Measurements from ENCODE around the gene DCDC1.

Gene DCDC1

GRCh38 chr11:31237819-31238760, 131.4 kb downstream of the DCDC1 start:
- in situ Hi-C loops (cut with MboI; ENCODE audit: low sequenced_read_pairs), result no loop called here

- in situ Hi-C loops (cut with MboI; ENCODE audit: low sequenced_read_pairs), result no loop called here
These were observed 133.4 kb downstream of the DCDC1 start for GRCh38 chr11:31236143-31236542.

- in situ Hi-C loops (cut with MboI; ENCODE audit: low sequenced_read_pairs), result no loop called here
These were observed 136.1 kb downstream of the DCDC1 start for GRCh38 chr11:31233425-31233824.

- in situ Hi-C loops (cut with MboI; ENCODE audit: low sequenced_read_pairs), result no loop called here
These were observed 137.9 kb downstream of the DCDC1 start for GRCh38 chr11:31231601-31232000.

- in situ Hi-C loops (cut with MboI; ENCODE audit: low sequenced_read_pairs), result no loop called here
These were observed 150.7 kb downstream of the DCDC1 start for GRCh38 chr11:31218847-31219246.

- in situ Hi-C loops (cut with MboI; ENCODE audit: low sequenced_read_pairs), result no loop called here
These were observed 155.2 kb downstream of the DCDC1 start for GRCh38 chr11:31214372-31214771.

- in situ Hi-C loops (cut with MboI; ENCODE audit: low sequenced_read_pairs), result no loop called here
These were observed 170.2 kb downstream of the DCDC1 start for GRCh38 chr11:31199378-31199777.

- in situ Hi-C loops (cut with MboI; ENCODE audit: low sequenced_read_pairs), result no loop called here
These were observed 195.4 kb downstream of the DCDC1 start for GRCh38 chr11:31173926-31174680.

GRCh38 chr11:31160504-31161422, 208.8 kb downstream of the DCDC1 start:
- in situ Hi-C loops (cut with MboI; ENCODE audit: low sequenced_read_pairs), result no loop called here

GRCh38 chr11:31150841-31151240, 218.7 kb downstream of the DCDC1 start:
- in situ Hi-C loops (cut with MboI; ENCODE audit: low sequenced_read_pairs), result no loop called here

- in situ Hi-C loops (cut with MboI; ENCODE audit: low sequenced_read_pairs), result no loop called here
These were observed 219.5 kb downstream of the DCDC1 start for GRCh38 chr11:31150011-31150410.

GRCh38 chr11:31141789-31142188, 227.8 kb downstream of the DCDC1 start:
- in situ Hi-C loops (cut with MboI; ENCODE audit: low sequenced_read_pairs), result no loop called here

- in situ Hi-C loops (cut with MboI; ENCODE audit: low sequenced_read_pairs), result no loop called here
These were observed 230.1 kb downstream of the DCDC1 start for GRCh38 chr11:31139479-31139878.

- in situ Hi-C loops (cut with MboI; ENCODE audit: low sequenced_read_pairs), result no loop called here
These were observed 236.8 kb downstream of the DCDC1 start for GRCh38 chr11:31132531-31133421.

- in situ Hi-C loops (cut with MboI; ENCODE audit: low sequenced_read_pairs), result no loop called here
These were observed 237.8 kb downstream of the DCDC1 start for GRCh38 chr11:31131760-31132159.

- in situ Hi-C loops (cut with MboI; ENCODE audit: low sequenced_read_pairs), result no loop called here
These were observed 242.2 kb downstream of the DCDC1 start for GRCh38 chr11:31127290-31127689.

GRCh38 chr11:31120428-31120827, 249.1 kb downstream of the DCDC1 start:
- in situ Hi-C loops (cut with MboI; ENCODE audit: low sequenced_read_pairs), result loop anchor here (25.0 kb wide), 1 partner anchor 1042 kb away; no protein-coding TSS in a partner anchor

GRCh38 chr11:31118566-31118965, 251.0 kb downstream of the DCDC1 start:
- in situ Hi-C loops (cut with MboI; ENCODE audit: low sequenced_read_pairs), result loop anchor here (25.0 kb wide), 1 partner anchor 1044 kb away; no protein-coding TSS in a partner anchor

- in situ Hi-C loops (cut with MboI; ENCODE audit: low sequenced_read_pairs), result loop anchor here (25.0 kb wide), 1 partner anchor 1045 kb away; no protein-coding TSS in a partner anchor
These were observed 252.5 kb downstream of the DCDC1 start for GRCh38 chr11:31117038-31117437.

- in situ Hi-C loops (cut with MboI; ENCODE audit: low sequenced_read_pairs), result loop anchor here (25.0 kb wide), 1 partner anchor 1048 kb away; no protein-coding TSS in a partner anchor
These were observed 255.1 kb downstream of the DCDC1 start for GRCh38 chr11:31114442-31114841.

Measured in HL-60/S4 treated with retinoic acid at 250 ng/mL for 4 days and 3 days (cell line).